Measurements from ENCODE around the gene PACRG. TPM values are rescaled to one million over a fixed set of nuclear protein-coding genes. Genes with fewer than 3 reads are reported as not detected.

PACRG gene
- total and polyA plus RNA-seq, 2 of the 4 experiments (the other 2 are of a cell fraction): not detected

GRCh38 chr6:162849269-162849668 lies 121.5 kb downstream of the PACRG start:
- Histone ChIP-seq H4K20me1 (ENCODE audit: insufficient read depth, low read length) (no peaks in the 10 kb centered on the region), H3K14ac (replicated peaks; ENCODE audit: low read depth, low read length) (no peak overlapping the region), H3K79me1 (ENCODE audit: low read depth in 1 of 2, low read length in 2 of 2) (no peaks in the 10 kb centered on the region), H4K91ac (ENCODE audit: insufficient read depth, low read depth, low read length) (no peak overlapping the region), H3K18ac (ENCODE audit: low read depth, low read length) (no peak overlapping the region), H3K56ac (ENCODE audit: extremely low read depth, insufficient read depth, low read length) (no peak overlapping the region), H3K27ac (ENCODE audit: insufficient read depth, low read length) (no peak overlapping the region), H3K23ac (ENCODE audit: low read depth, low read length) (no peak overlapping the region), H3K27me3 (ENCODE audit: control insufficient read depth, insufficient read depth, low read length) (no peaks in the 10 kb centered on the region), H2BK120ac (ENCODE audit: low read depth, low read length) (no peak overlapping the region), H2BK5ac (ENCODE audit: low read depth, low read length, poor library complexity, severe bottlenecking) (no peak overlapping the region), H4K5ac (ENCODE audit: low read depth, low read length) (no peak overlapping the region), H3K9me3 (ENCODE audit: control insufficient read depth, insufficient read depth, low read length) (peaks cover 6% of the 10 kb centered on the region; the same call in 1 of the 2 replicates), H3K4me2 (ENCODE audit: low read depth, low read length) (no peak overlapping the region), H3K4me1 (ENCODE audit: control insufficient read depth, insufficient read depth, low read length) (no peaks in the 10 kb centered on the region), H2AK5ac (ENCODE audit: low read depth, low read length) (no peak overlapping the region), H2BK20ac (ENCODE audit: low read depth, low read length) (no peak overlapping the region), H3K4ac (ENCODE audit: low read depth, low read length) (no peak overlapping the region), H2AFZ (replicated peaks; ENCODE audit: low read length, poor library complexity) (no peak overlapping the region), H3K36me3 (ENCODE audit: control insufficient read depth, insufficient read depth, low read length) (no peaks in the 10 kb centered on the region), H2AK9ac (replicated peaks; ENCODE audit: low read depth, low read length, poor library complexity) (no peak overlapping the region), H3K9ac (ENCODE audit: low read depth, low read length) (no peak overlapping the region), H3K4me3 (ENCODE audit: insufficient read depth, low read depth, low read length) (no peak overlapping the region), H3K9me1 (ENCODE audit: insufficient read depth, low read length) (no peaks in the 10 kb centered on the region), H2BK15ac (ENCODE audit: low read depth, low read length) (no peak overlapping the region), H4K8ac (ENCODE audit: low read depth in 2 of 2, low read length in 2 of 2) (no peak overlapping the region)
- ATAC-seq (ENCODE audit: low read depth): no peak
- 0% methylated on average over 1 of the region's 4 CpGs; no CpG with 5 or more reads in 1 of the 2 experiments for WGBS, 2 experiments (ENCODE audit: extremely low coverage in 2 of 2, insufficient read length in 1 of 2)
- dilution Hi-C loops (cut with HindIII; ENCODE audit: low sequenced_read_pairs, unreplicated experiment): no loop called here
- in situ Hi-C loops (cut with MboI; ENCODE audit: low sequenced_read_pairs): no loop called here
- no peak for DNase-seq
- TF ChIP-seq, protein P1, sequence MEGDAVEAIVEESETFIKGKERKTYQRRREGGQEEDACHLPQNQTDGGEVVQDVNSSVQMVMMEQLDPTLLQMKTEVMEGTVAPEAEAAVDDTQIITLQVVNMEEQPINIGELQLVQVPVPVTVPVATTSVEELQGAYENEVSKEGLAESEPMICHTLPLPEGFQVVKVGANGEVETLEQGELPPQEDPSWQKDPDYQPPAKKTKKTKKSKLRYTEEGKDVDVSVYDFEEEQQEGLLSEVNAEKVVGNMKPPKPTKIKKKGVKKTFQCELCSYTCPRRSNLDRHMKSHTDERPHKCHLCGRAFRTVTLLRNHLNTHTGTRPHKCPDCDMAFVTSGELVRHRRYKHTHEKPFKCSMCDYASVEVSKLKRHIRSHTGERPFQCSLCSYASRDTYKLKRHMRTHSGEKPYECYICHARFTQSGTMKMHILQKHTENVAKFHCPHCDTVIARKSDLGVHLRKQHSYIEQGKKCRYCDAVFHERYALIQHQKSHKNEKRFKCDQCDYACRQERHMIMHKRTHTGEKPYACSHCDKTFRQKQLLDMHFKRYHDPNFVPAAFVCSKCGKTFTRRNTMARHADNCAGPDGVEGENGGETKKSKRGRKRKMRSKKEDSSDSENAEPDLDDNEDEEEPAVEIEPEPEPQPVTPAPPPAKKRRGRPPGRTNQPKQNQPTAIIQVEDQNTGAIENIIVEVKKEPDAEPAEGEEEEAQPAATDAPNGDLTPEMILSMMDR (conservative IDR thresholded peaks at IDR 0.05; ENCODE audit: low read depth, low read length): no peak
- no peak for TF ChIP-seq RAD21 (IDR thresholded peaks at IDR 0.05; ENCODE audit: low read length)
- no peak for TF ChIP-seq BHLHE40 (IDR thresholded peaks at IDR 0.05; ENCODE audit: low read depth, low read length)
- no peak for TF ChIP-seq SMC3 (IDR thresholded peaks at IDR 0.05; ENCODE audit: low read depth, low read length)
- no peak for TF ChIP-seq MXI1 (IDR thresholded peaks at IDR 0.05; ENCODE audit: borderline replicate concordance, low read depth, low read length)
- no peak for TF ChIP-seq RFX5 (IDR thresholded peaks at IDR 0.05; ENCODE audit: low read depth, low read length)
- no peak for TF ChIP-seq CHD1 (IDR thresholded peaks at IDR 0.05; ENCODE audit: low read depth, low read length)
- TF ChIP-seq CEBPB (IDR thresholded peaks at IDR 0.05; ENCODE audit: low read depth, low read length): no peak
- BruUV-seq (replicated peaks): no TSS peak
- intact Hi-C loops (cut with micrococcal nuclease): no loop called here
- POLR2A ChIA-PET (ENCODE audit: unreplicated experiment): no interaction called here
- CTCF ChIA-PET: no interaction called here
